ENCODE data around the gene UBTD2.

The UBTD2 gene

GRCh38 chr5:172169216-172169615 is 114.3 kb downstream of the UBTD2 start:
- peaks cover 74% of the 10 kb centered on the region for H4K20me1 ChIP-seq (ENCODE audit: insufficient read depth, low read length)
- H3K27ac ChIP-seq (ENCODE audit: low read length), result no peak overlapping the region
- H2AFZ ChIP-seq (ENCODE audit: low read depth, low read length), result no peak overlapping the region
- H3K36me3 ChIP-seq (replicated peaks; ENCODE audit: low read depth, low read length), result peaks cover 25% of the 10 kb centered on the region
- TF ChIP-seq CTCF (IDR thresholded peaks at IDR 0.05; ENCODE audit: low read depth, low read length) (no peak), EZH2phosphoT487 (IDR thresholded peaks at IDR 0.05; ENCODE audit: low read depth) (no peak)
- no peaks in the 10 kb centered on the region for H3K9me3 ChIP-seq (ENCODE audit: insufficient read depth, low read length)
- no peak overlapping the region for H3K4me2 ChIP-seq (ENCODE audit: low read length)
- H3K27me3 ChIP-seq (ENCODE audit: low read depth, low read length), result no peaks in the 10 kb centered on the region
- no peak overlapping the region for H3K9ac ChIP-seq (ENCODE audit: low read length)
- H3K4me3 ChIP-seq (ENCODE audit: low read length), result no peak overlapping the region
- H3K4me1 ChIP-seq (ENCODE audit: low read length), result peaks cover 10% of the 10 kb centered on the region
- peaks cover 87% of the 10 kb centered on the region for H3K79me2 ChIP-seq (ENCODE audit: low read length)

- H2AFZ ChIP-seq (ENCODE audit: low read depth, low read length), result no peak overlapping the region
- no peaks in the 10 kb centered on the region for H3K27me3 ChIP-seq (ENCODE audit: low read depth, low read length)
- no peak overlapping the region for H3K4me2 ChIP-seq (ENCODE audit: low read length)
- H3K9me3 ChIP-seq (ENCODE audit: insufficient read depth, low read length), result no peaks in the 10 kb centered on the region
- H3K9ac ChIP-seq (ENCODE audit: low read length), result no peak overlapping the region
- peaks cover 84% of the 10 kb centered on the region for H3K79me2 ChIP-seq (ENCODE audit: low read length)
- H4K20me1 ChIP-seq (ENCODE audit: insufficient read depth, low read length), result peaks cover 77% of the 10 kb centered on the region
- H3K4me3 ChIP-seq (ENCODE audit: low read length), result no peak overlapping the region
- no peak for TF ChIP-seq CTCF (IDR thresholded peaks at IDR 0.05; ENCODE audit: low read depth, low read length)
- no peak for TF ChIP-seq EZH2phosphoT487 (IDR thresholded peaks at IDR 0.05; ENCODE audit: low read depth)
- H3K36me3 ChIP-seq (replicated peaks; ENCODE audit: low read depth, low read length), result peaks cover 21% of the 10 kb centered on the region
- 0 out of 2 replicates have a peak, but pooled peaks cover 3% of the 10 kb centered on the region for H3K4me1 ChIP-seq (ENCODE audit: low read length)
- H3K27ac ChIP-seq (ENCODE audit: low read length), result no peak overlapping the region
Measured at GRCh38 chr5:172168311-172168710, 115.3 kb downstream of the UBTD2 start.

GRCh38 chr5:172167895-172168294 is 115.7 kb downstream of the UBTD2 start:
- peaks cover 84% of the 10 kb centered on the region for H3K79me2 ChIP-seq (ENCODE audit: low read length)
- H3K9ac ChIP-seq (ENCODE audit: low read length), result no peak overlapping the region
- no peak overlapping the region for H2AFZ ChIP-seq (ENCODE audit: low read depth, low read length)
- no peak overlapping the region for H3K4me2 ChIP-seq (ENCODE audit: low read length)
- peaks cover 81% of the 10 kb centered on the region for H4K20me1 ChIP-seq (ENCODE audit: insufficient read depth, low read length)
- no peak overlapping the region for H3K4me3 ChIP-seq (ENCODE audit: low read length)
- H3K9me3 ChIP-seq (ENCODE audit: insufficient read depth, low read length), result no peaks in the 10 kb centered on the region
- peaks cover 21% of the 10 kb centered on the region for H3K36me3 ChIP-seq (replicated peaks; ENCODE audit: low read depth, low read length)
- no peak overlapping the region for H3K27ac ChIP-seq (ENCODE audit: low read length)
- H3K27me3 ChIP-seq (ENCODE audit: low read depth, low read length), result no peaks in the 10 kb centered on the region
- TF ChIP-seq CTCF (IDR thresholded peaks at IDR 0.05; ENCODE audit: low read depth, low read length) (no peak), EZH2phosphoT487 (IDR thresholded peaks at IDR 0.05; ENCODE audit: low read depth) (no peak)
- H3K4me1 ChIP-seq (ENCODE audit: low read length), result 0 out of 2 replicates have a peak, but pooled peaks cover 3% of the 10 kb centered on the region

GRCh38 chr5:172166030-172166826 is 117.3 kb downstream of the UBTD2 start:
- no peak for TF ChIP-seq EZH2phosphoT487 (IDR thresholded peaks at IDR 0.05; ENCODE audit: low read depth)
- TF ChIP-seq CTCF (IDR thresholded peaks at IDR 0.05; ENCODE audit: low read depth, low read length), result no peak
- Histone ChIP-seq H3K79me2 (ENCODE audit: low read length) (peaks cover 89% of the 10 kb centered on the region), H3K36me3 (replicated peaks; ENCODE audit: low read depth, low read length) (peaks cover 18% of the 10 kb centered on the region), H3K4me1 (ENCODE audit: low read length) (0 out of 2 replicates have a peak, but pooled peaks cover 3% of the 10 kb centered on the region), H2AFZ (ENCODE audit: low read depth, low read length) (no peak overlapping the region), H3K4me2 (ENCODE audit: low read length) (no peak overlapping the region), H3K27ac (ENCODE audit: low read length) (no peak overlapping the region), H3K27me3 (ENCODE audit: low read depth, low read length) (no peaks in the 10 kb centered on the region), H3K4me3 (ENCODE audit: low read length) (no peak overlapping the region), H4K20me1 (ENCODE audit: insufficient read depth, low read length) (peaks cover 87% of the 10 kb centered on the region), H3K9me3 (ENCODE audit: insufficient read depth, low read length) (no peaks in the 10 kb centered on the region), H3K9ac (ENCODE audit: low read length) (no peak overlapping the region)
